SW480 (cell line): ENCODE measurements around the gene NEURL3.

Experiments
- DNase-seq: peaks from one replicate; pipeline ENCODE4 v3.0.0-alpha.2; 2016; ENCODE audit warnings: low spot score

Gene NEURL3

DNA sequence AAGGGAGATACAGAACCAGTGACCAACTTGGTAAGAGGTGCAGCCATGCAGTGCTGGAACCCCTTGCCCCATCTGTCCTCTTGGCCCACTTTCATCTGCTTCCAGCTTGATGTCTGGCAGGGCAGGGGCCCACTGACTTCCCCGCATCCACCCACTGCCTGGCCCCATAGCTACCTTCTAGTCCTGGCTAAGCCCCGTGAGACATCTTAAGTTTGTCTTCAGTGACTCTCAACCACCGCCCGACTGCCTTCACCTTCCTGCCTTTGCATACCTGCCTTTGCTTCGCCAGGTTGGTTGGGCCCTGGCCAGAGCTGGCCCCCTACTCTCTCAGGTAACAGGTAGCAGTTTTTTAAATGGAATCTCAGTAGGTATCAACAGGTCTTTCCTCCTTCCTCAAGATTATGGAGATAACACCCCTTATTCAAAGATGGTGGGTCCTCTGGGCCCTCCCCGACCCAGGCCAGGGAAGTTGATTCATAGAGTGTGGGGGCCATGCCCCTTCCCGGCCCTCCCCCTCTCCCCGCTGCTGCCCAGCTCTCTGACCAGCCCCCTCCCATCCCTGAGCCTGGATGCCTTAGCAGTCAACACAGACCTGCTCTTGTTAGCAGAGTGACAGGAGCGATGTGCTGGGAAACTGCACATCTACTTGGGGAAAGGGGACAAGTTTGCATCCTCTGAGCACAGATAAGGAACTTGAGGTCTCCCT is 34.2 kb upstream of the NEURL3 start:
- no peak for DNase-seq

DNA sequence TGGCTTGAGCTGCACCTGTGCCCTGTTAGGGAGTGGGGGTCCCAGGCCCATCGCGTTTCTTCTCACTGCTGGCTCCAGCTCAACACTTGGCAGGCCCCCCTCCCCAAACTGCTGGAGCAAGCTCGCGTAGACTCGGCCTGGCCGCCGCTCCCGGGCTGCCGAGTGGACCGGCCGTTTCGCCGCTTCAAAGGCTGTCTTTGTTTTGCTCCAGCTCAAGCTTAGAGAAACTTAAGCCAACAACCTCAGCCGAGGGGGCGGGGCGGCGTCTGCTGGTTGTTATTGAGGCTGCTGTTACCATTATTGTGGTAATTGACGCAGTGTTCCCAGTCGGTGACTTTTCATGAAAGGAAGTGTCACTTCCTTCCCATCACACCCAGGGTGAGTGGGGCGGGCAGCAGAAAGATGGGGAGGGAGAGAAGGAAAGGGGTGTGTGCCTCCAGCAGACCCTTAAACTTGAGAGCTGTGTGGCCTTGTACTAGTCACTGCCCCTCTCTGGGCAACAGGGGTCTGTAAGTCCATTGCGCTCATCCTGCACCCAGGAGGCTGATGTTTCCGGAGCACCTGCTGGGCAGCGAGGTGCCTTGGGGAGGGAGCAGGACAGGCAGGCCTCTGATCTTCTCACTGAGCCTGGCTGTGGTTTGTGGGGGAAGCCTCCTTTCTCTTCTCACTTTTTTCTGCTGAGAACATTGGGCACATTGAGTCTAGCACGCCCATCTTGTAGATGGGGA is 33.5 kb upstream of the NEURL3 start:
- peak; percentile 57 for DNase-seq

DNA sequence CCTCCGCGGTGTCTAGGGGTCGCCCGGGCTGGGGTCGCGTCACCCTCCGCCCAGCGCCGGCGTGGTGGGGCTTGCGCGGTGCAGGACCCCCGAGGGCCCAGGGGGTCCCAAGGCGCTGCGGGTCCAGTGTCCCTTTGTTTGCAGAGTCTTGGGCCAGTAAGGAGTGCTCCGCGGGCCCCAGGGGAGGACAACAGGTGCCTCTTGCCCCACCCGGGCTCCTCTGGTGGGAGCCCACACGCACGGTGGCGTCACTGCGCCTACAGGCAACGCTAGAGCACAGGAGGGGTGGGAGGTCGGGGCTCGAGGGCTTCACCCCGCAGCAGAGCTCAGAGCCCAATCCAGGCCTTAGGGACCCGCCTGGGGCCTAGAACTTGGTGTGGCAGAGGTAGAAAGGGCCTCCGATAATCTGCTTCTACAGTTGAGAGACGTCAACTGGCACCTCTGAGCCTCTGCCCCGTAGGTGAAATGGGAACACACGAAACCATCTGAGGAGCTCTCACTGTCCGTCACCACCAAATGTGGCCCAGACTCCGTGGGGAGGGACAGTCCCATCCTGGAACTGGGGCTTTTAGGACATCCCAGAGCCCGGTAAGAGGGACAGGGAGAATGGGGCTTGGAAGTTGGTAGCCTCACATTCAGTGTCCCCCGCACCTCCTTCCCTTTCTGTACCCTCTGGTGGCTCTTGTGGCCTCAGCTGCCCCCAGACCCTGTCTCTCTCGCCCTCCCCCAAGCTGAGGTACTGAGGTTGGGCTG is 32.8 kb upstream of the NEURL3 start:
- DNase-seq: no peak

DNA sequence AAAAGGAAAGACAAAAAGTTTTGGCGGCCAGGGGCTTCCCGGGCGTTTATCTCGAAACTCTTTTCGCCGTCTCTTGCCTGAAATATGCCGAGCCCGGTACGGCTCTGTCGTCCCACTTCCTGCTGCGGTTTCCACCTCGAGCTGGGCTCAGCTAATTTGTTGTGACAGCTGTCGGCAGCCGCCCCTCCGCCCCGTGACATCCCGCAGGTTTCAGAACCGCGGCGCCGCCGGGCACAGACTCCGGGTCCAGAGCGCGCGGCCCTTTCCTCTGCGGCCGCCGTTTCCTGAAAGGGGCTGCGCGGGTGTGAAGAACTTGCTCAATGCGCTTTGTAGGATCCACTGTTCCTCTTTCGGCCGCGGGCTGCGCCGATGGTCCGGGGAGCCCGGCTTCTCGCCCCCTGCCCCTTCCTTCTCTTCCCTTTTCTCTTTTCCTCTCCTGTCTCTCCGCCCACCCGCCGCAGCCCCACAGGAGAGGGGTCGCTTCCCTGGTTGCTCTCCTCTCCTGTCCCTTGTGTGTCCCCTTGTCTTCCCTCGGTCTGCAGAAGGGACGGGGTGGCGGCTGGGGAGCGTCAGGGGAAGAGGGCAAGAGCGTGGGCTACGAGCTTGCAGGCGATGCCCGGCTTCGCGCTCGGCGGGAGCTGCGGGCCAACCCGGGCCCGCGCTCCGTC is 32.0 kb upstream of the NEURL3 start:
- peak; percentile 70 for DNase-seq

DNA sequence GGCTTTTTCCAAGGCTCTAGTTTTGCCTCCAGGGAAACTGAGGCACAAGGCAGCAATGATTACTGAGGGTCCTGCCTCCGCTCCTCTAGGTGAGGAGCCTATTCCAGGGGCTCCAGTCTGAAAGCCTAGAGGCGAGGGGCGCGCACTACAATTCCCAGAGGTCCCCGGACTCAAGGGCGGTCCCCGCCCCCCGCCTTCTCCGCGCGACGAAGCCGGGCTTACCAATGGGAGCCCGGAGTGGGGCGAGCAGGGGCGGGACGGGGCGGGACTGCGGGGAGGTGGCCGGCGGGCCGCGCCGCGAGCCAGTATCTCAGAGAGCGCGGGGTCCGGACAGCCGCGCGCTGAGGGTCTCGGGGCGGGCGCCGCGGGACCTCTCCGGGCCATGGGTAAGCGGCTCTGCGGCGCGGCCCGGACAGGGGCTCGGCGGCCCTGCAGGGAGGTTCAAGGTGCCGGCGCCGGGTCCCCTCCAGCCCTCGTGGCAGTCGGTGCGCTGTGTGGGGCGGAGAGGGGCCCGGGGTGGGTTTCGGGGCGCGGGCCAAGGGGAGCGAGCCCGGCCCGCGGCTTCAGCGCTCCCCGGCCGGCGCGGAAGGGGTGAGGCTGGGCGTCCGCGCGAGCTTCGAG is 31.4 kb upstream of the NEURL3 start, which contains the start of gene ARID5A:
TSS of gene ARID5A (plus strand) at position 308 of the 621 bp plus-strand sequence. CDS start at position 383, 75 bp downstream.
- DNase-seq: peak; percentile 91

DNA sequence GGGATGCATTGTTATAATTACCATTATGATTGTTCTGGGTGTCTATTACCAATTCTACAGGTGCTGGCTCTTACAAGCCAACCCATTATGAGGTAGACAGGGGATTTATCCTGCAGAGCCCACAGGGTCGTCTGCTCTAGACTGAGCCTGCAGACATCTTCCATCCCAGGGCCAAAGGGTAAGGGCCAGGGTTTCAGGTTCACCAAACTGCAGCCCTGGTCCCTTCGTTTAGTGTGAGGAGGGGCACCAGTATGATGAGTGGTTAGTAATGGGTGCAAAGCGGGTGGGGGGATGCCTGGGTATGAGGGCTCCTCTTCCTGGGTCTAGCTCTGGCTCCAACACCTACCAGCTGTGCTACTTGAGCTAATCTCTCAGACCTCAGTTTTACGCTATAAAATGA is 30.2 kb upstream of the NEURL3 start:
- no peak for DNase-seq

DNA sequence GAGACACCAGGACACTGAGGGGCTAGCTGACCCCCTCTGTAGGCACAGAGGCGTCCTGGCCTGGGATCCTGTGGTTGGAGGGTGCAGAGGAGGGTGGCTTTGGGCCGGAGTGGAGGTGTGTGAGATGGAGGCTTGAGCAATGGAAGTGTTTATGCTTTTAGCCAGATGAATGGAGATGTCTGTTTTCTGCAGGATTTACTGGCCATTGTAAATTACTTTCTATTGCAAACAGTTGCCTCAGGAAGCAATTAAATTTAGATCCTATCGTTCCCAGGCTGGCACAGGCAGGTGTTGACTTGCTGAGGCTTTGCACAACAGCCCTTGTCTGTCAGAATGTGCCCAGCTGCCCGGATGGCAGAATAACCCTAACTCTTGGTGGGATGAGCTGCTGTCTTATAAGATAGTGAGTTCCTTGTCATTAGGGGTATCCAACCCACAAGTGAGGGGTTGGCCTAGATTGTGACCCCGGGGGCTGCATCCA is 29.6 kb upstream of the NEURL3 start:
- peak; percentile 54 for DNase-seq

DNA sequence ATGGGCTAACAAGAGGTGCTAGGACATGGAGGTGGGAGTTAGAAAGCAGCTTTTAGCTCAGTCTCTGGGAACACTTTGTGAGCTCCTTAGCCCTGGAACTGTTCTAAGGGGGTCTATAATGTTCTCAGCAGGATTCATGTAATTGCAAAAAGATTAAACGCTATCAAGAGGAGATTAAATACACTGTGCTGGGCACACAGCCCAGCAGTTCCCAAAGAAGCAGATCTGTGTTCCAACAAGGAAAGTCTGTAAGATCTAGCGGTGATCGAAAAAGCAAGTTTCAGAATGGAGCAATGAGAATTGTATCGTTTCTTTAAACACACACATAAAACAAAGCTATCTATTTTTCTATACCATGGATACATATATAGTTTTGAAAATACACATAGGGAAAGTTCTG is 29.0 kb upstream of the NEURL3 start:
- no peak for DNase-seq

DNA sequence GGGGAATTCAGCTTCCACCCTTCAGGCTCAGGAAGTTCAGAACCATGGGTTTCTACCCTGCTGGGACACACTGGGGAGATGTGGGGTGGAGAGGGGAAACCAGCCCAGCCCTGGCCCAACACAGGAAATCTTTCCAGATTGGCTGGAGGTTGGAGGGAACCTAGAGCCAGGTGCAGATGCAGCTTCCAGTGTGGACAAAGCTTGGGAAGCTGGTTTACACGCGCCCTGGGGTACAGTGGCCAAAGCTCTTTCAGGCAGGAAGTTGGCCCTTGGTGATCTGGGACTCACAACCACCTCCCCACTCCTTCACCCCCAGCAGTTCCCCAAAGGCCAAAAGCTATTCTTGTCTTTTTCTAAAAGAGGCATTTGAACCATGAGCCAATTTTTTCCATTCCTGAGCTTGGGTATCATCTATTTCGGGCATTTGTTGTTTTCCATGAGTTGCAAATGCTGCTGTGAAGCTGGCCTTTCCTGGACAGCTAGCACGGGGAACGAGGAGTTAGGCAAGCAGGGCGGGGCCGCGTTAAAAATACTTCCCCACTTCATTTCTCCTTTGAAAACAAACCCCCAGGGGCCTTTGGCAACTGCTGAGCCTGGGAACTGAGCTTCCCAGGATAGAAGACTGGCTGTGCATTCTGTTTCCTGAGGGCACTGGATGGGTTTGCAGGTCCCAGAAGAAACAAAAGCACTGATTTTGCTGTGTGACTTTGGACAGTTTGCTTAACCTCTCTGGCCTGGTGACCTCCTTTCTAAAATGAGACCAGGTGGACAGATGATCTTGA is 28.3 kb upstream of the NEURL3 start:
- DNase-seq: no peak

DNA sequence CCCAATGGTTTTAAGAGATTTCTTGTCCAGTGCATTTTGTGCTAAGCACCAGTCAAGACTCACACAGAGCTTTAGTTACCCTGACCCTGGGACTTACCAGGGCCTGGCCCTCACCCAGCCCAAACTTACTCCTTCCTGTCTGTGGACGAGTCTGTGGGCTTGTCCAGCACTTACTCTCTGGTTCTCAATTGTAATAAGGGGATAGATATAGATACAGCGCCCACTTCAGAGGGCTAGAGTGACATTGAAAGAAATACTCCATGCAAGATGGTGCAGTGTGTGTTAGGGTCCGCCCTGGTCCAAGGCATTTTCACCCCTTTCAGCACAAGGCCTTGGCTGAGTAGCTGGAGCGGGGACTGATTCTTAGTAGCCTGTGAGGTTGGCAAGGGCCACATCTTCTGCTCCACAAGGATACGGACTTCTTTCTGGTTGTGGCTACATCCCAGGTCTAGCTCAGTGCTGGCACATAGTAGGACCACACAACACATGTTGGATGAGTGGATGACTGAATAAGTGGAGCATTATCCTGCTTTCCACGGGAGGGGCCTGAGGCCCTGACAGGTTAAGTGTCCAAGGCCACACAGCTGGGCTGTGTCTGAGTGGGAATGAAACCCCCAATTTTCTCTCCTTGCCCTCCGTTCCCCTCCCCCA is 27.6 kb upstream of the NEURL3 start:
- DNase-seq: no peak

DNA sequence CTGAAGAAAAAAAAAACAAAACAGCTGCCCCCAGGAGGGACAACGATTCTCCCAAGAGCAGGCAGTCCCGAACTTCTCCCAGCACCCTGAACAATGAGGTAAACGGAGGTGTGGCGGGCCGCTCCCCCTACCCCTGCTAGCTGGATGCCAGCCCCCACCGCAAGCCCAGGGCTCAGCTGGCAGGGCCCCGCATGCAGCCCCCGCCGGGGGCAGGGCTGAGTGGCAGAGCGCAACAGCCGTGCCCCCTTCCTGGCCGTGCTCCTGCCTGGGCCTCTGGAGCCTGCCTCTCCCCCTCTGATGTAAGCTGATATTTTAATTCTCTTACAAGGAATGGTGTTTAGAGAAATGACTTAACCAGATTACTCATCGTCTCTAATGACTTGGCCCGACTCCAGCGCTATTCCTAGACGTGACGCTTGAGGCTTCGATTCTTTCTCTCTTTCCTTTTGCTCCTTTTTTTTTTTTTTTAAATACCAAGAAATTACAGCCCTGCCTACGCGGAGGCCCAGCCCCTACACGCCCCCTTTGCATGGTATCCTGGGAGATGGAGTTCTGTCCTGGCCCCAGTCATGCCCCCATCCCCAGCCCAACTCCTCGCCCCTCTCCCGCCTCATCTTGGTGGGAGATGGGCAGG is 26.8 kb upstream of the NEURL3 start:
- peak; percentile 84 for DNase-seq

DNA sequence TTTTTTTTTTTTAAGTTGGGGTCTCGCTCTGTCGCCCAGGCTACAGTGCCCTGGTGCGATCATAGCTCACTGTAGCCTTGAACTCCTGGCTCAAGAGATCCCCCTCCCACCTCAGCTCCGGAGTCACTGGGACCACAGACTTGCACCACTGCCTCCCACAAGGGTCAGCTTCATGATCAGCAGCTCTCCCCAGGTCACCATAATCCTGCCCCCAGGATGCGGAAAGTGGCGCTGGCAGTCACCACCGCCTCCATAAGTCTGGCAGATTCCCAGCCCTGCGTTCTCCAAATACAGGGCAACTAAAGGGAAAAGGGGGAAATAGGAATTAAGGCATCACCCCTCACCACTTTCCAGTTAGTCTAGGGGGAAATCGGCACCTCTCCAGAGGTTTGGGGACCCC is 26.2 kb upstream of the NEURL3 start:
- DNase-seq: no peak

DNA sequence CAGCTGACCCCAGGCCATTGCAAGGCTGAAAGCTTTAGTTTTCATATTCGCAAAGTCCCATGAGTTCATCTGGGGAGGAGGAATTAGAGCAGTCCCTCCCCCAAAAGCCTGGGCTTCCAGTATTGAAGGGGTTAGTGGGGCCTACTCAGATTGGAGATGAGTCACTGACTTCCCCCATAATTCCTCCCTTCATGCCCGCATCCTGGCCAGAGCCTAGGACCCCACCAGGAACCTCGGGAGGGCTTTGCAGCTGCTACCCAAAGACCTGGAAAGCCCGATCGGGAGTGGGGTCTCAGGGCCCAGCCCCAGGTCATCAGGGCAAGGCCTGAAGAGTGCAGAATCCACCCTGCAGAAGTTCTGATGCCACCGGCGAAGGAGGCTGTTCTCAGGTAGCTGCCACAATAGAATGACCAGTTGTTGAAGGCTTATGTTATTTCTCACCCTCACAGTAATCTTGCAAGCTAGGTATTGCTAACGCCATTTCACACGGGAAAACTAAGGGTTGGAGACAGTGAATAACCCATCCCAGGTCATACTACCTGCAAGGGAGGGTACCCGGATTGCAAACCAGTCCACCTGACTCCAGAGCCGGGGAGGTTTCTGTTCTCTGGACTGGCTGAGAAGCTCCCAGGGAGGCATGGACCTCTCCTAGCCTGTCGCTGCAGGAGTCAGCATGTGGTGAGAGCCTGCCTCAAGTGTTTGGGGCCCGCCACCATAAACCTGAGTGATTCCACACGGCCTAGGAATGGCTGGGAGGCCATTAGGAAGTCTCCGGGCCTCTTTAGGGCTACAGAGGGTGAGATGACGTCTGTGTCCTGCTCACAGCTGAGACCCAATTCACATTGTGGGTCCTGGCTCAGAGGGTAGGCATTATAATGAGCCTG is 25.6 kb upstream of the NEURL3 start:
- no peak for DNase-seq

DNA sequence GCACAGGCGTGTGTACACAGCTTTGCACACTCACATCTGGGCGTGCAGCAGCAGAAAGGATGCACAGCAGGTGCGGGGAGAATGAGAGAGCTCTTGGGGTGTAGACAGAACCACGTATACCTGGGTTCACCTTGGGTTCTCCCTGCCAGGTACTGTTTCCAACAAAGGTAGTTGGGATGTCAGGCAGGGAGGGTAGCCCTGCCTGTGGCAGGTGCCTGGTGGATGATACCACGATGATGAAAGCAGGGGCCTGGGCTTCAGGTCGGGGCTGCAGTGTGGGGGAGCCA is 24.9 kb upstream of the NEURL3 start:
- no peak for DNase-seq

DNA sequence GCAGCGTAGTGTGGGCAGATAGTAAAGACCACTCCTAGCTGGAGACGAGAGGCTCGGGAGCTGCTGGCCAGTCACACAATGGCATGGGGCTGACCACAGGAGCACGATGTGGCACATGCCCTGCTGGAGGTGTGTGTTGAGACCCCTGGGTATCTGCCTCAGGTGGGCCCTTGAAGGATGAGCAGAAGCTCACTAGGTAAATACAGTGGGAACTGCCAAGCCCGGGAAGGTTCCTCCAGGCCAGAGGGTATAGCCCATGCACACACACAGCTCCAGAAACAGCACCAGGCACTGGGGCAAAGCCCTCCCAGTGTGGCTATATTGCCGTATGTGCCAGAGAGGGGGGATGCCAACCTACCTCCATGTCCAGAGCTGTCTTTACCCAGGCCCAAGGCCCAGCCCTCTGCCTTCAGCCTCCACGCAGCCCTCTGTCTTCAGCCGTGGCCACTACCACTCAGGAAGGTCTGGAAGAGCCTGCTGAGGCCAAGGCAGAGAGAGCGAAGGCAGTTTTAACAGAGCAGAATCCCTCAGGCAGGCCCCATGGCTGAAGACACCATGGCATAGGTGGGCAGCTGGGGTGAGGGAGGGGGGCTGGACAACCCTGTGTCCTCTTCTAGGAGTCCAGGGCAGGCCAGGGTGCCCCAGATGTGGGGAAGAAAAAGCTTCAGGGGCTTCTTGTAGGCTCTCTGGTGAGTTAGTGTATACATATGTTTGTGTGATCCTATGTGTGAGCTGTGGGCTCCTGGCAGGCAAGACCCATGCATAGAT is 24.4 kb upstream of the NEURL3 start:
- no peak for DNase-seq

DNA sequence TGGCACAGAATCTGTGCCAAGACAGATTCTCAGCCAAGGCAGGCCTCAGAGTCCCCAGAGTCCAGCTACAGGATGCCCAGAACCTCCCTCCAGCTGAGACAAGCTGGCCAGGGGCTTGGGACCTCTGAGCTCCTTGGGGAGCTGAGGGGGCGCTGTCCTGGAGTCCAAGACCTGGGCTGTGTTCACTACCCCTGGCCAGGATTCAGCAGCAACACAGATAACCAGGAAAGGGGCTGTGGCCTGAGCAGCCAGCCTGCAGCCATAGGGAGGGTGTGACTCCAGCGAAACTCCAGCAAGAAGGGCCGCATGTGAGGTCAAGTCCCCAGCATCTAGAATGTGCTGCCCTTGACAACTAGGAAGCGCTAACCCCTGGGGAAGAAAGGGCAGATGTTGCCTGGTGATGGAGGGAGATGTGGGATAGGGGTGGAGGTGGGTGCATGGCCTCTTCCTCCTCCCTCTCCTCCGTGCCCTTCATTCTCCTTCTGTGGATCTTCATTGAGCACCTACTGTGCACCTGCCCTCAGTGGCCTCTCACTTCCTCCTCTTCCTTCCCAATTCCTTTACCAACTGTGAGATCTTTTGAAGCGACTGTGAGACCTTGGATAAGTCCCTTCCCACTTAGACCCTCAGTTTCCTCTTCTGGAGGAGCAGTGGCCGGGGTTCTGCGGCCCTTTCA is 23.7 kb upstream of the NEURL3 start:
- DNase-seq: no peak

DNA sequence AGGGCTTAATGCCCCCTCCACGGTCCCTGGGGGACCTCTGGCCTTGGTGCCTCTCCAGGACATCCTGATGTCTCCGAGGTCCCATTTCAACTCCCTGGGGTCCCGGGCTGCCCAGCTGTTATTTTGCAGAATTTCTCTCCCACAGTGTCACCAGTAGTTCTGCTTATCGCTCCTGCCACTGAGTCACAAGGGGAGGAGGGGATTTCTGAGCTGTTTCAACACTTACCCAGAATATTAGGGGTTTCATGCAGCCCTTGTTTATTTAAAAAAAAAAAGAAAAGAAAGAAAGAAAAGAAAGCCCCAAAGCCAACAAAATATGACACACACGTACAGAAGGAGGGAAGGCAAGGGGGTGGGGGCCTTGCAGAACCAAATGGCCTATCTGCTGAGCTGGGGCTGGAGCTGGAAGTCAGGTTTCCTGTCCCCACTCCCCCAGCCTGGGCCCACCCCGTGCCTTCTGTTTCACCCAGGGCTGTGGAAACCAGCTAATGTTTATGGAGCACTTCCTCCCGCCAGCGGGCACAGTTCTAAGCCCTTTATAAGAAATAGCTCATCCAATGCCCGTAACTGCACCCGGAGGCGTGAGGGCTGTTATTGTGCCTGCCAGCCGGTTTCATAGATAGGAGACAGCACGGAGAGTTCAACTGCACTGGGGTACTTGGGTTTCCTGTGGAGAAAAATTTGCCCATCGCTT is 23.0 kb upstream of the NEURL3 start:
- no peak for DNase-seq
